WTC11 (cell line): ENCODE measurements around the gene BICDL2.

Source experiments
- CREB1 ChIP-seq: sonication (generic); formaldehyde crosslinking; IDR thresholded peaks from 2 replicates; pipeline ENCODE4 v1.8.0; 2023; ENCODE audit warnings: mild to moderate bottlenecking, missing genetic modification reagents
- NFE2L1 ChIP-seq: sonication (generic); formaldehyde crosslinking; IDR thresholded peaks from 2 replicates; pipeline ENCODE4 v1.8.1; 2023; ENCODE audit warnings: missing genetic modification reagents
- TF ChIP-seq, protein P1 (sequence below): fragments of 200-600 bp; IDR thresholded peaks from 2 replicates; pipeline ENCODE4 v1.8.0; 2022; ENCODE audit warnings: antibody characterized with exemption
- TF ChIP-seq, protein P2 (sequence below): fragments of 250-450 bp; sonication (Bioruptor Pico); IDR thresholded peaks from 2 replicates; pipeline ENCODE4 v2.1.2; 2022; ENCODE audit warnings: mild to moderate bottlenecking, moderate library complexity

DNA sequence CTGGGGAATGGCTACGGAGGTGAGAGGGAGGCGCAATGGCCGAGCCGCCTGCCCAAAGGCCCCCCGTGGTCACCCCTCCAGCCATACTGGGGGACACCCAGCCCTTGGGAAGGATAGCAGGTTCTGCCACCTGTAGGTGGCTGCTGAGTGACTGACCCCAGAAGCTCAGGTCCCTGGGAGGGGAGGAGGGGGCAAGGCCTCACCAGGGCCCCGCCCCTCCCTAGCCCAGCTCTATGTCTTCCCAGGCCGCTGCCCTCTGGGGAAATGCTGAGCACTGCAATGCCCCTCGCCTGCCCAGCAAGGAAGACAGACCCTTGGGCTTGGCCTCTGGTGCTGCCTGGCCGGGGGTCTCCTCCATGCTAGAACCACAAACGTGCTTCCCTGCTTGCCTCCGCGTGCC, 35.4 kb downstream of the BICDL2 start:
- TF ChIP-seq NFE2L1 = no peak
- TF ChIP-seq, protein P1, sequence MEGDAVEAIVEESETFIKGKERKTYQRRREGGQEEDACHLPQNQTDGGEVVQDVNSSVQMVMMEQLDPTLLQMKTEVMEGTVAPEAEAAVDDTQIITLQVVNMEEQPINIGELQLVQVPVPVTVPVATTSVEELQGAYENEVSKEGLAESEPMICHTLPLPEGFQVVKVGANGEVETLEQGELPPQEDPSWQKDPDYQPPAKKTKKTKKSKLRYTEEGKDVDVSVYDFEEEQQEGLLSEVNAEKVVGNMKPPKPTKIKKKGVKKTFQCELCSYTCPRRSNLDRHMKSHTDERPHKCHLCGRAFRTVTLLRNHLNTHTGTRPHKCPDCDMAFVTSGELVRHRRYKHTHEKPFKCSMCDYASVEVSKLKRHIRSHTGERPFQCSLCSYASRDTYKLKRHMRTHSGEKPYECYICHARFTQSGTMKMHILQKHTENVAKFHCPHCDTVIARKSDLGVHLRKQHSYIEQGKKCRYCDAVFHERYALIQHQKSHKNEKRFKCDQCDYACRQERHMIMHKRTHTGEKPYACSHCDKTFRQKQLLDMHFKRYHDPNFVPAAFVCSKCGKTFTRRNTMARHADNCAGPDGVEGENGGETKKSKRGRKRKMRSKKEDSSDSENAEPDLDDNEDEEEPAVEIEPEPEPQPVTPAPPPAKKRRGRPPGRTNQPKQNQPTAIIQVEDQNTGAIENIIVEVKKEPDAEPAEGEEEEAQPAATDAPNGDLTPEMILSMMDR = no peak
- TF ChIP-seq, protein P2, sequence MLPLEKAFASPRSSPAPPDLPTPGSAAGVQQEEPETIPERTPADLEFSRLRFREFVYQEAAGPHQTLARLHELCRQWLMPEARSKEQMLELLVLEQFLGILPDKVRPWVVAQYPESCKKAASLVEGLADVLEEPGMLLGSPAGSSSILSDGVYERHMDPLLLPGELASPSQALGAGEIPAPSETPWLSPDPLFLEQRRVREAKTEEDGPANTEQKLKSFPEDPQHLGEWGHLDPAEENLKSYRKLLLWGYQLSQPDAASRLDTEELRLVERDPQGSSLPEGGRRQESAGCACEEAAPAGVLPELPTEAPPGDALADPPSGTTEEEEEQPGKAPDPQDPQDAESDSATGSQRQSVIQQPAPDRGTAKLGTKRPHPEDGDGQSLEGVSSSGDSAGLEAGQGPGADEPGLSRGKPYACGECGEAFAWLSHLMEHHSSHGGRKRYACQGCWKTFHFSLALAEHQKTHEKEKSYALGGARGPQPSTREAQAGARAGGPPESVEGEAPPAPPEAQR (CRISPR knock-in tag) = no peak
- TF ChIP-seq CREB1 (CRISPR knock-in tag) = no peak
